Measurements from ENCODE around the gene PRKN.

PRKN gene

DNA sequence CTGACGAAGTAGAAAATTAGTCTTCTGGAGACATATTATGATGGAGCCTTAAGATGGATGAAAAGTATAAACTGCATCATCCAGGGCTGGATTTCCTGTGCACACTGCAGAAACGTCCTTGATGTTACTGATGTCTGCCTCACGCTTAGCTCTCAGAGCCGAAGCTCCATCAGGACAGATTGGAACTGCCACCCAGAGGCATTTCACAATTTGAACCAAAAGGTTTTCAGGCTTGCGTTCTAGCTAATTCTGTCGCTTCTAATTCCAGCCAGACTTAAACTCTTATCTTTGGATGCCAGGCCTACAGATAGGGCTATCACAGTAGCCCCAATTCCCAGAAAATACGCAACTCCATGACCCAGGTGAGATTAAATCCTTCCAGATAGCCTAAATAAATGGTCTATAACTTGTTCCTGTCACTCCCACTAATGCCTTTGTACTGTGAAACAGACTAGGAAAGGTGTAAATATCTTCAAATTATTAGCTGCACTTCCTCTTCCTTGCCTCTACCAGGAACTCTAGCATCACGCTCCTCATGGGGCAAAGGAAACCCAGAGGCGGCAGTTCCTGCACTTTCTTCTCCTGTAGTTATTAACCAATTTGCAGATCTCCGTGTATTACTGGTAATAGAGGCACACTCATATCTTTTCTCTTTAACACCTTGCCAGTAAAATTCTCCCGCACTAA lies 634.6 kb downstream of the PRKN start:
- no peak for DNase-seq

DNA sequence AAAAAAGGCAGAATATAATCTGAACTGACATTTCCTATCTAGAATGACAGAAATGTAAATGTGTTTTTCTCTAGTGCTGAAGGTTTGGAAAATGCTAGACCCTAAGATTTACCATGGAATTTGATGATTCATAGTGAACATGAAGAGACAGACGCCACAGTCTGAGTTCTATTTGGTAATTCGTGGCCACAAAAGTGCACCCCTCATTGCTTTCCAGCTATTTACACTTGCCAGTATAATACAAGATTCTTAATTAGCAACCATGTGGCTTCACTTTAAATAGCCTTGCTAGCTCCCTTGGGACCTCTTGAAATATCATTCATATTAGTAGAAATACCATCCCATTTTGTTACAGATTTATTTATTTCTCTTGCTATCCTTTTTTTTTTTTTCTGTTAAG lies 636.8 kb downstream of the PRKN start:
- DNase-seq, result peak; percentile 62

- no peak for DNase-seq
These were observed 639.5 kb downstream of the PRKN start for GRCh38 chr6:162088091-162088490.

- no peak for DNase-seq
These were observed 642.0 kb downstream of the PRKN start for GRCh38 chr6:162085561-162085960.

DNA sequence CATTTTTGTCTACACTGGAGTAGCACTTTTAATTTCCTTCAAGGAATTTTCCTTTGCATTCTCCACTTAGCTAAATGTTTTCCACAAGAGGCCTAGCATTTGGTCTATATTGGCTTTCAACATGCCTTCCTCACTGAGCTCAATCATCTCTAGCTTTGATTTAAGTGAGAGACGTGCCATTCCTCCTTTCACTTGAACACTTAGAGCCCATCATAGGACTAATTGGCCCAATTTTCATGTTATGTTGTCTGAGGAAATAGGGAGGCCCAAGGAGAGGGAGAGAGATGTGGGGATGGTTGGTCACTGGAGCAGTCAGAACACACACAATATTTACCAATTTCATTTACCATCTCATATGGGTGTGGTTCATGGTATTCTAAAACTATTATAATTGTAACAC lies 645.0 kb downstream of the PRKN start:
- DNase-seq, result no peak

GRCh38 chr6:162078667-162079066 lies 648.9 kb downstream of the PRKN start:
- DNase-seq, result no peak

- no peak for DNase-seq
These were observed 649.4 kb downstream of the PRKN start for GRCh38 chr6:162078126-162078525.

GRCh38 chr6:162076816-162077215 lies 650.8 kb downstream of the PRKN start:
- DNase-seq, result no peak

DNA sequence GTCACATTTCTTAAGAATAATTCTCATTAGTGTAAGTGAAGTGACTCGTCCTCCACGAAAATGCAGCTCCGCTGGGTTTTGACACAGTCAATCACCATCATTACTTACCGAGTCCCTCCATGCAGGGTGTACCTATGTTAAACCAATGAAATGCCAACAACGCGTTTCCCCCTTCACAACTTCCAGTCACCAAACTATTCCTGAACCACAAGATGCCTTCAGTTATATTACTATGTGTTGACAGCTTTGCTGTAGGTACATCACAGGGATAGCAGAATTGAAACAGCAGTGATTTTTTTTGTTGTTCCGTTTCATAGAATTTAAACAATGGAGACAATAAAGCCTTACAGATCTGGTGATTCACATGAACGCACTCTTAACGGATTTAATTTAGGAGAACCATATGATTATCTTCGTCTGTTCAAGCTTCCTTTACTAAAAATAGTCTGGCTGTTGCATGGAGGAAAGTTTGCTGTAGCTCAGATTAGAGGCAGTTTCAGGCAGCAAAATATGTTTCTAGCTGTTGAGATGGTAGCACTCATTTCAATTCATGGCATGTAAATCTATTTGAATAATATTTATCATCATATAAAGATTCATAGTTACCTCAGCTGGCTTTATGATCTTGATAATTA lies 652.8 kb downstream of the PRKN start:
- peak; percentile 81 for DNase-seq

DNA sequence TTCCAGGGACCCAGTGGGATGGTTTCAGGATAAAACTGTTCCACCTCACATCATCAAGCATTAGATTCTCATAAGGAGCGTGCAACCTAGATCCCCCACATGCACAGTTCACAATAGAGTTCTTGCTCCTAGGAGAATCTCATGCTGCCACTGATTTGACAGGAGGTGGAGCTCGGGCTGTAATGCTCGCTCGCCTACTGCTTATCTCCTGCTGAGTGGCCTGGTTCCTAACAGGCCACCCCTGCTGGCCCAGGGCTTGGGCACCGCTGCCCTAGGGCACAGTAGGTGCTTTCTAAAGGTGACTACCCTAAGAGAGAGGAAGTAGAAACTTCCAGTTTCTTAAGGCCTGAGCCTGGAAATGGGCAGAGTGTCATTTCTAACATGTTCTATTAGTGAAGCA lies 656.9 kb downstream of the PRKN start:
- DNase-seq, result no peak

GRCh38 chr6:162069995-162070394 lies 657.6 kb downstream of the PRKN start:
- no peak for DNase-seq

DNA sequence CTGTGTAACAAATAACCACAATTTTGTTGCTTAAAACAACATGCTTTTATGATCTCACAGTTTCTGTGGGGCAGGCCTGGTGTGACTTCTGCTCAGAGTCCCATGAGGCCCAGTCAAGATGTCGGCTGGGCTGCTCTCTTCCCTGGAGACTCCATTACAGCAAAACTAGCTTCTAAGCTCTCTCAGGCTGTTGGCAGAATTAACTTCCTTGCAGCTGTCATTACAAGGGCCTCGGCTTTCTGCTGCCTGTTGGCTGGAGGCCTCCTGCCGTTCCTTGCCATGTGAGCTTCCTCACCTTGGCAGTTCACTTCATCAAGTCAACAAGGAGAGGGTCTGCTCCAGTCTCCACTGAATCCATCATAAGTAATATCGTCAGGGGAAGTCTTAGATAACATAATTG lies 659.2 kb downstream of the PRKN start:
- DNase-seq, result peak; percentile 13

DNA sequence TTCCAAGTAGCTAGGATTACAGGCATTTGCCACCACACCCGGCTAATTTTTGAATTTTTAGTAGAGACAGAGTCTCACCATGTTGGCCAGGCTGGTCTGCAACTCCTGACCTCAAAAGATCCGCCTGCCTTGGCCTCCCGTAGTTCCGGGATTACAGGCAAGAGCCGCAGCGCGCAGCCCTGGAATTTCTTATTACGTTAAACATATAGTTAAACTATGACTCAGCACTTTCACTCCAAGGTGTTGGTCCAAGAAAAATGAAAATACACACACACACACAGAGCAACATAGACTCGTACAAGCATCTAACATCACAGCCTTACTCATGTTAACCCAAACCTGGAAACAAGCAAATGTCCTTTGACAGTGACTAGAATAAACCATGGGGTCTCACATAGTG lies 663.9 kb downstream of the PRKN start:
- DNase-seq, result no peak

- peak; percentile 23 for DNase-seq
These were observed 669.2 kb downstream of the PRKN start for GRCh38 chr6:162058281-162058875.

DNA sequence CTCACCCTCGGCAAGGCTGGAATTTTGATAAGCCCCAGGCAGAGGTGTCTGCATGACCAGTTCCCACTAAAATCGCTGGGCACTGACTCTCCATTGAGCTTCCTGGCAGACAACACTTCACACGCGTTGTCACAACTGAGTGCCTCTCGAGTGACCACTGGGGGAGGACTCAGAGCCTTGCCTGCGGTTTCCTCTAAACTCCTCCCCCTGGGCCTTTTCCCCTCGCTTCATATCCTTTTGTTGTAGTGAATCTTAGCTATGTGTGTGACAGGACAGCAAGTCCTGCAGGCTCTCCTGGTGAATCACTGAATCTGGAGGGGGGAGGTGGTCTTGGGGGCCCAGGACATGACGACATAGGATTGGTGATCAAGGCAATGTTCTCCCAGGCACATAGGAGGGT lies 670.8 kb downstream of the PRKN start:
- peak; percentile 27 for DNase-seq

GRCh38 chr6:162056061-162056460 lies 671.5 kb downstream of the PRKN start:
- DNase-seq, result no peak

DNA sequence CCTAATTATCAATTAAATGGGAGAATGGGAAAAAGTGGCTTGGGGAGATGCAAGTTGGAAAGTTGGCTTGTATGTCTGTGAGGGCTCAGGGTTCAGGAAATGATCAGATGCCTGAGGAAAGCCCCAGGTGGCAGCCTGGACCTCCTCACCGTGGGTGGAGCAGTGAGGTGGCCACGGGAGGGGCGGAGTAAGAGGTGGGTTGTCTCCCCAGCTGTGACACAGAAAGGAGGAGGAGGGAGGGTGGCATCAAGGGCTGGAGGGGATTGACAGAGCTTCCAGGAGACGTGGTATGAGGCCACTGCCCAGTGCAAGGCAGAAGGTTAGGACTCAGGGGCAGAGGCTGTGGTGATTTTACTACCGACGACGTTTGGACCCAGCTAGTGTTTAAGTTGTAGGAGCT lies 672.2 kb downstream of the PRKN start:
- DNase-seq, result peak; percentile 63

- DNase-seq, result no peak
These were observed 674.5 kb downstream of the PRKN start for GRCh38 chr6:162053084-162053483.

DNA sequence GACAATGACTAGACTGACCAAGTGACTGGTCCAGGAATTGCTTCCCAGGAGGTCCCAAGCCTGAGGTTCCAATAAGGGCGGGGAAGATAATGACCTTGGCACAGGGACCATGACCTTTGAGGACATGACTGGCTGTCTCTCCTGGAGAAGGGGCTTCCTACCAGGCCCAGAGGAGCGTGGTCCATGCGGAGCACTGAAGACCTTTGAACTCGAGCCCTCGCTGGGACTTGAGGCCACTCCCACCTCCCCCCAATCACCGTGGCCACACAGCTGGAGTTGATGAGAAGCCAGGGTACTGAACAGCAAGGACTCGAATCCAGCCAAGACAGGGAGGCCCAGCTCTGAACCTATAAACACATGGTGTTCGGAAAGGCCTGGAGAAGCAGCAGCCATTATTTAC lies 677.0 kb downstream of the PRKN start:
- DNase-seq, result no peak

DNA sequence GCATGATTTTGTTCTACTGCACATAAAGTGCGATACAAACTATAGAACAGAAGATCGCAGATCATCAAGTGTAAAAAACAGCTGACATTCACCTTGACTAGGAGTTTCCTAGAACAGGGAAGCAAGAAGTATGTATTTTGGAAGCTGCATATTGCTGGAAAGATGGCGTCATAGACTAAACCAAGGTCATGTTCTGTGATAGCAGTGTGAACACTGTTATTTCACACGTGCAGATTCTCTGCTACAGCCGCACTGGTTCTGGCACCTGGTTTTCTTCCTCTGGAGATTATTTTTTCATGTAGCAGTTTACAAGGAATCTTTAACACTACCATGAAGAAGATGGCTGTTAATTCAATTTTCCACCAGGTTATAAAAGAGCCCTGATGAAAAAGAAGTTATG lies 681.2 kb downstream of the PRKN start:
- DNase-seq, result no peak

GRCh38 chr6:162032620-162033019 lies 694.9 kb downstream of the PRKN start:
- DNase-seq, result no peak

DNA sequence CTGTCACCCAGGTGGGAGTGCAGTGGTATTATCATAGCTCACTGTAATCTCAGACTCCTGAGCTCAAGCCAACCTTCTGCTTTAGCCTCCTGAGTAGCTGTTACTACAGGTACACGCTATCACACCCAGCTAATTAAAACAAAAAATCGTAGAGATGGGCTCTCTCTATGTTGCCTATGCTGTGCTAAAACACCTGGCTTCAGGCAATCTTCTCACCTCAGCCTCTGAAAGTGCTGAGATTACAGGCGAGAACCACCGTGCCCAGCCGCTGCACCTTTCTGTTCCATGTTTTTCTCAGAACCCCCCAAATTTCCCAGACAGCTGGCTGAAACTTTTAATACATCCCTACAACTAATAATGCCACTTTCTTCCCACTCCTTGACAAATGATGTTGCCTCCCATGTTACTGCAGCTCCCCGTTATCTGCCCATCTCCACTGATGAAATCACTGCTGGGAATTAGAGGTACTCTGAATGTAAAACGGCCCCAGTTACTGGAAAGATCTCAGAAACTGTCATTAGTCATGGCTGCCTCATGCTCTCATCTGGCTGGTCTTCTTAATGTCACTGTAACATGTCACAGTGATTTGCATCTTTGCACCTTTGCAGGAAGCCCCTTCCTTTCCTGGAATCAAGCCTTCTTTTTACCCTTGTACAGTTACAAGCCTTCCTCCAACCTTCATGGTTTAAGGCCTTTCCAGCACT lies 697.5 kb downstream of the PRKN start:
- no peak for DNase-seq

- no peak for DNase-seq
These were observed 700.7 kb downstream of the PRKN start for GRCh38 chr6:162026843-162027242.

- no peak for DNase-seq
These were observed 701.5 kb downstream of the PRKN start for GRCh38 chr6:162026031-162026430.

All from NCI-H69 (cell line).